ENCODE measurements around the gene COL12A1. TPM values are rescaled to one million over a fixed set of nuclear protein-coding genes. Genes with fewer than 3 reads are reported as not detected.
A peak's percentile ranks its signal among the peaks of the same experiment; 100 is the strongest.

The COL12A1 gene
- total RNA-seq, 1 donor from 2014 or later = 1.3 TPM

GRCh38 chr6:75204217-75204958, 1.5 kb downstream of the COL12A1 start:
- Histone ChIP-seq H3K36me3 (no peaks in the 10 kb centered on the region), H3K4me1 (peaks cover 22% of the 10 kb centered on the region), H2AFZ (replicated peaks) (peak overlapping the region; percentile 90), H3K27ac (no peak overlapping the region), H3K9me3 (ENCODE audit: low read depth) (no peaks in the 10 kb centered on the region), H3K79me2 (ENCODE audit: low read depth) (no peaks in the 10 kb centered on the region), H3K27me3 (peaks cover 95% of the 10 kb centered on the region), H3F3A (ENCODE audit: low read depth) (peaks cover 39% of the 10 kb centered on the region), H3K4me3 (peak overlapping the region; percentile 58), H3K9ac (no peak overlapping the region), H3K4me2 (peak overlapping the region; percentile 94), H4K20me1 (ENCODE audit: low read depth) (peaks cover 22% of the 10 kb centered on the region)
- Mint-ChIP-seq H3K27me3 (ENCODE audit: insufficient read depth, low read depth) (peaks cover 75% of the 10 kb centered on the region), H3K9me3 (peaks cover 3% of the 10 kb centered on the region), H3K36me3 (no peaks in the 10 kb centered on the region), H3K4me3 (peak overlapping the region; percentile 82), H3K27ac (no peak overlapping the region), H3K4me1 (peaks cover 43% of the 10 kb centered on the region)
- DNase-seq (ENCODE audit: low spot score) = peak; percentile 86
- TF ChIP-seq CTCF (IDR thresholded peaks at IDR 0.05) = peak; percentile 85
- TF ChIP-seq EZH2phosphoT487 (IDR thresholded peaks at IDR 0.05) = no peak
- peak; percentile 19 for TF ChIP-seq EZH2 (IDR thresholded peaks at IDR 0.05)

GRCh38 chr6:75203721-75204120, 2.1 kb downstream of the COL12A1 start:
- H3K27ac ChIP-seq = no peak overlapping the region
- Mint-ChIP-seq H3K27me3 (ENCODE audit: insufficient read depth, low read depth) (peaks cover 70% of the 10 kb centered on the region), H3K9me3 (peaks cover 3% of the 10 kb centered on the region), H3K27ac (no peak overlapping the region), H3K36me3 (no peaks in the 10 kb centered on the region), H3K4me1 (peaks cover 41% of the 10 kb centered on the region), H3K4me3 (peak overlapping the region; percentile 82)
- H3K36me3 ChIP-seq = no peaks in the 10 kb centered on the region
- peaks cover 22% of the 10 kb centered on the region for H4K20me1 ChIP-seq (ENCODE audit: low read depth)
- no peak overlapping the region for H3K9ac ChIP-seq
- TF ChIP-seq CTCF (IDR thresholded peaks at IDR 0.05) (no peak), EZH2phosphoT487 (IDR thresholded peaks at IDR 0.05) (no peak), EZH2 (IDR thresholded peaks at IDR 0.05) (no peak)
- no peaks in the 10 kb centered on the region for H3K9me3 ChIP-seq (ENCODE audit: low read depth)
- peak overlapping the region; percentile 33 for H3K4me2 ChIP-seq
- H3F3A ChIP-seq (ENCODE audit: low read depth) = peaks cover 38% of the 10 kb centered on the region
- H3K4me1 ChIP-seq = peaks cover 21% of the 10 kb centered on the region
- no peak for DNase-seq (ENCODE audit: low spot score)
- no peaks in the 10 kb centered on the region for H3K79me2 ChIP-seq (ENCODE audit: low read depth)
- H3K27me3 ChIP-seq = peaks cover 88% of the 10 kb centered on the region
- H3K4me3 ChIP-seq = no peak overlapping the region
- no peak overlapping the region for H2AFZ ChIP-seq (replicated peaks)

GRCh38 chr6:75202676-75203131, 3.1 kb downstream of the COL12A1 start:
- Histone ChIP-seq H3K36me3 (no peaks in the 10 kb centered on the region), H3K4me1 (peaks cover 14% of the 10 kb centered on the region), H3F3A (ENCODE audit: low read depth) (peaks cover 31% of the 10 kb centered on the region), H3K9ac (no peak overlapping the region), H3K9me3 (ENCODE audit: low read depth) (no peaks in the 10 kb centered on the region), H3K4me2 (peak overlapping the region; percentile 88), H3K27me3 (peaks cover 78% of the 10 kb centered on the region), H3K4me3 (peak overlapping the region; percentile 54), H3K79me2 (ENCODE audit: low read depth) (no peaks in the 10 kb centered on the region), H4K20me1 (ENCODE audit: low read depth) (peaks cover 22% of the 10 kb centered on the region), H3K27ac (no peak overlapping the region), H2AFZ (replicated peaks) (no peak overlapping the region)
- Mint-ChIP-seq H3K27me3 (ENCODE audit: insufficient read depth, low read depth) (peaks cover 60% of the 10 kb centered on the region), H3K4me1 (peaks cover 32% of the 10 kb centered on the region), H3K27ac (no peak overlapping the region), H3K9me3 (peaks cover 3% of the 10 kb centered on the region), H3K36me3 (no peaks in the 10 kb centered on the region), H3K4me3 (peak overlapping the region; percentile 83)
- TF ChIP-seq EZH2 (IDR thresholded peaks at IDR 0.05) = no peak
- TF ChIP-seq EZH2phosphoT487 (IDR thresholded peaks at IDR 0.05) = no peak
- no peak for TF ChIP-seq CTCF (IDR thresholded peaks at IDR 0.05)
- DNase-seq (ENCODE audit: low spot score) = peak; percentile 21
